ENCODE results near the gene CAMK2D. TPM values are rescaled to one million over a fixed set of nuclear protein-coding genes. Genes with fewer than 3 reads are reported as not detected.

Gene CAMK2D
- total RNA-seq, 1 donor from 2014 or later = 57.6 TPM

- H3K27ac Mint-ChIP-seq = no peak overlapping the region
- no peak overlapping the region for H3K4me3 Mint-ChIP-seq
- no peaks in the 10 kb centered on the region for H3K9me3 Mint-ChIP-seq
- peaks cover 14% of the 10 kb centered on the region for H3K36me3 Mint-ChIP-seq
- TF ChIP-seq CTCF (conservative IDR thresholded peaks at IDR 0.05) = no peak
- H3K27me3 Mint-ChIP-seq = no peaks in the 10 kb centered on the region
- no peak for DNase-seq (ENCODE audit: extremely low spot score, unreplicated experiment)
- H3K4me1 Mint-ChIP-seq (ENCODE audit: unreplicated experiment) = peaks cover 6% of the 10 kb centered on the region
Observed at GRCh38 chr4:113537203-113537602, 224.3 kb downstream of the CAMK2D start.

- no peaks in the 10 kb centered on the region for H3K4me1 Mint-ChIP-seq (ENCODE audit: unreplicated experiment)
- H3K9me3 Mint-ChIP-seq = no peaks in the 10 kb centered on the region
- H3K27ac Mint-ChIP-seq = no peak overlapping the region
- H3K36me3 Mint-ChIP-seq = peaks cover 14% of the 10 kb centered on the region
- no peak for DNase-seq (ENCODE audit: extremely low spot score, unreplicated experiment)
- no peak overlapping the region for H3K4me3 Mint-ChIP-seq
- H3K27me3 Mint-ChIP-seq = no peaks in the 10 kb centered on the region
- TF ChIP-seq CTCF (conservative IDR thresholded peaks at IDR 0.05) = no peak
Observed at GRCh38 chr4:113534711-113535110, 226.8 kb downstream of the CAMK2D start.

GRCh38 chr4:113531572-113531971 is 230.0 kb downstream of the CAMK2D start:
- H3K36me3 Mint-ChIP-seq = peaks cover 14% of the 10 kb centered on the region
- no peaks in the 10 kb centered on the region for H3K27me3 Mint-ChIP-seq
- TF ChIP-seq CTCF (conservative IDR thresholded peaks at IDR 0.05) = no peak
- H3K9me3 Mint-ChIP-seq = no peaks in the 10 kb centered on the region
- H3K27ac Mint-ChIP-seq = no peak overlapping the region
- DNase-seq (ENCODE audit: extremely low spot score, unreplicated experiment) = no peak
- H3K4me3 Mint-ChIP-seq = no peak overlapping the region
- H3K4me1 Mint-ChIP-seq (ENCODE audit: unreplicated experiment) = no peaks in the 10 kb centered on the region

GRCh38 chr4:113528395-113528794 is 233.1 kb downstream of the CAMK2D start:
- no peak overlapping the region for H3K27ac Mint-ChIP-seq
- DNase-seq (ENCODE audit: extremely low spot score, unreplicated experiment) = no peak

GRCh38 chr4:113525521-113525920 is 236.0 kb downstream of the CAMK2D start:
- H3K9me3 Mint-ChIP-seq = no peaks in the 10 kb centered on the region
- no peaks in the 10 kb centered on the region for H3K27me3 Mint-ChIP-seq
- no peak for DNase-seq (ENCODE audit: extremely low spot score, unreplicated experiment)
- no peak overlapping the region for H3K4me3 Mint-ChIP-seq
- peaks cover 16% of the 10 kb centered on the region for H3K36me3 Mint-ChIP-seq
- H3K4me1 Mint-ChIP-seq (ENCODE audit: unreplicated experiment) = no peaks in the 10 kb centered on the region
- no peak for TF ChIP-seq CTCF (conservative IDR thresholded peaks at IDR 0.05)
- H3K27ac Mint-ChIP-seq = no peak overlapping the region

More at GRCh38 chr4:113528395-113528794, 233.1 kb downstream of the CAMK2D start:
- Mint-ChIP-seq H3K27me3 (no peaks in the 10 kb centered on the region), H3K36me3 (peaks cover 17% of the 10 kb centered on the region), H3K4me1 (ENCODE audit: unreplicated experiment) (no peaks in the 10 kb centered on the region), H3K9me3 (no peaks in the 10 kb centered on the region), H3K4me3 (no peak overlapping the region)
- no peak for TF ChIP-seq CTCF (conservative IDR thresholded peaks at IDR 0.05)
